RPMI8226 (cell line): Measurements from ENCODE around the gene TGM4.
A peak's percentile ranks its signal among the peaks of the same experiment; 100 is the strongest.

Experiments
- DNase-seq: peaks from one replicate; pipeline ENCODE4 v3.0.0-alpha.2; 2015

TGM4 gene

DNA sequence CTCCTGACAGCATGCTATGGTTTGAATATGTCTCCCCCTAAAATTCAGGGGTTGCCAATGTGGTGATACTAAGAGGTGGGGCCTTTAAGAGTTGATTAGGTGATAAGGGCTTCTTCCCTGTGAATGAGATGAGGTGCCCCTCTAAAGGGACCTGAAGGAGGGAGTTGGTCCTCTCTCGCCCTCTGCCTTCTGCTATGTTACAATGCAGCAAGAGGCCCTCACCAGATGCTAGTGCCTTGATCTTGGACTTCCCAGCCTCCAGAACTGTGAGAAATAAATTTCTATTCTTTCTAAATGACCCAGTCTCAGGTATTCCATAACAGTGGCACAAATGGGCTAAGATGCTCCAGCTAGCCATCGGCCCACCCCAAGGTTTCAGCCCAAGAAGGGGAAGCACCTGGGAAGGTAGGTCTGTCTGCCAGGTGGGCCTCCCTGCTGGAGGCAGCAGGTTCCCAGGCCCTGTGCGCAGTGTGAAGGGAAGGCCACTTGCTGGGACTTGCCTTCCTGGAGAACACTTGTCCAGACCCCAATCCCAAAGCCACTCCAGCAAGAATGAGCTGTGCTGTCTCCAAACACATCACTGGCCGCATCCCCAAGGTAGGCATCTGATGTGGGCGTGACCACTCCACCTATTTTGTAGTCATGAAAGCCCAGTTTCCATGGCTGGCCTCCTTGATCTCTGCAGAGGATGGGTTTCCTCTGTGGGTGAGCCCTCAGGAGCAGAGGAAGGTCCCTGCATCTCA is 9.0 kb downstream of the TGM4 start:
- no peak for DNase-seq

DNA sequence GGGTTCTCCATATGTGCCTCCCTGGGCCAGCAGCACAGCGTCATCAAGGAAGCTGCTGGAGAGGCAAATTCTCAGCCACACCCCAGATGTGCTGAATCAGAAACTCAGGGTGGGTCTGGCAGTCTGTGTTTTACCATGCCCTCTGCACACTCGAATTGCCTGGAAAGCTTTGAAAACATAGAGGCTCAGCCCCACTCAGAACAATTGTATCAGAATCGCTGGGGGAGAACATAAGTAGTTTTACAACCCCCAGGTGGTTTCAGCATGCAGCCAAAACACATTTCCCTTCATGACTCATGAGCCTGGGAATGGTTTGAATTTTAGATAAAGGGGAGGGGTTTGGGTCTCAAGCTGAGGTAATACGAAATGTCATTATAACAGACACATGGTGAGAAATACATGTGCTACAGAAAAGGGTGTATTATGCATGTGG is 9.6 kb downstream of the TGM4 start:
- no peak for DNase-seq

DNA sequence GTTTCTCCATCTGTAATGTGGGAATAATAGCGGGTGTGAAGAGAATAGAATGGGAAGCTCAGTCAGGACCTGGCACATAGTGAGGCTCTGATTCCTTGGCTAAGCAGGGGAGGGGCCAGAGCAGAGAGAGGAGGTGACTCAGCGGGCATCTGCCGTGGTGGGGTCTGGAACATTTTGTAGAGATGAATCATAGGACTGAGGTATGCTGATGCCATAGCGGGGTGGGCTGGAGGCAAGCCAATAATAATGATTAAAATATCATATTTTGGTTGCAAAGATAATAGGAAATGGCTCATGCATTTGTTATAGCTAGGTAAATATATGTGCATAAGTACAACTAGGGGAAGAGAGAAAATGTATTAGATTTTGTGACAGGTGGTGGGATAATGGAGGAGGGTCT is 11.2 kb downstream of the TGM4 start:
- DNase-seq, result no peak

DNA sequence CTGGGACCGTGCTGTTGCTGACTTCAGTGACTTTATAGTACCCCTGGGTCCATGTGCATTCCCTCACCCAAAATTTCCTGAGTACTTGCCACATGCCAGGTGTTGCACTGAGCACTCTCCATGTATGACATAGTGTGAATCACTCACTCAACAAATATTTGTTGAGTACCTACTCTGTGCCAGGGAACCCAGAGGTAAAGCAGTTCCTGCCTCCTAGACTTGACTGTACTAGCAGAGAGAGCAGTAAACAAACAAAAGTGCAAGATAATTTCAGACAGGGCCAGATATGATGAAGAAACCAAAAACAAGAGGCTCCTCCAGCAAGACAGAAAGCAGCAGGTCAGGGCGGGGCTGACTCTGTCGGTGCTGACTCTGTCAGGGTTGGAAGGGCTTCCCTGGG is 12.2 kb downstream of the TGM4 start:
- DNase-seq, result no peak

DNA sequence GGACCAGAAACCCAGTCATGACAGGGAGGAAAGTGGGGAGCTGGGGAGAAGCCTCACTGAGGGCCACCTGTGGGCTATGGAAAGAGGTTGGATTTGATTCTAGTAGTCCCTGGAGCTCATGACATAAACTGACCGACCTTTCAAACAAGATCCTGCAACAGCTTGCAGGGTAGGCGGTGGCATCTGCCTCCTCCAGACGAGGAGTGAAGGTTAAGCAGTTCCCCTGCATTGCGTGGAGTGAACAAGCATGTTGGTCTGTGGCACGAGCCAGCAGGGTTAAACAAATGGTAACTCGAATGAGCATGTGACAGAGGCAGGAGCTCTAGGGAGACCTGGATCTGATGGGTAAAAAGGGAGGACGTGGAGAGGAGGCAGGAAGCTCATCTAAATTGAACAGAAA is 12.7 kb downstream of the TGM4 start:
- DNase-seq, result no peak

- no peak for DNase-seq
These were observed 15.8 kb downstream of the TGM4 start for GRCh38 chr3:44890258-44890657.

GRCh38 chr3:44890852-44891251 is 16.4 kb downstream of the TGM4 start:
- DNase-seq, result no peak

GRCh38 chr3:44892689-44893088 is 18.3 kb downstream of the TGM4 start:
- no peak for DNase-seq

DNA sequence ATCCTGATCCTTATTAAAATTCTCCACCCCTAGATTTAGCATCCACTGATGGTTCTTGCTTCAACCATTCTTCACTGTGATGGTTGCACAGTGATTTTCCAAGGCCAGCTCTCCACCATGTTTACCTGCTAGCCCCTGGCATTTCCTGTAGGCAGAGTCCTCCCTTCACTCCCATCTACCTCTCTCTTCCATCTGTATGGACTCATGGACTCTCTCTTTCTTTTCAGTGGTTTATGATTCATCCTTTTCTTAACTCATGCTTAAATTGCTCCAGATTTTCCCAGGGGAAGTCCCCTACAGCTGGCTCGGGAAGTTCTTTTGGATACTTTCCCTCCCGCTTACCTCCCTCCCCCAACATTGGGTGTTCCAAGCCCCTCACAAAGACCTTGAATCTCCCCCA is 18.7 kb downstream of the TGM4 start:
- no peak for DNase-seq

DNA sequence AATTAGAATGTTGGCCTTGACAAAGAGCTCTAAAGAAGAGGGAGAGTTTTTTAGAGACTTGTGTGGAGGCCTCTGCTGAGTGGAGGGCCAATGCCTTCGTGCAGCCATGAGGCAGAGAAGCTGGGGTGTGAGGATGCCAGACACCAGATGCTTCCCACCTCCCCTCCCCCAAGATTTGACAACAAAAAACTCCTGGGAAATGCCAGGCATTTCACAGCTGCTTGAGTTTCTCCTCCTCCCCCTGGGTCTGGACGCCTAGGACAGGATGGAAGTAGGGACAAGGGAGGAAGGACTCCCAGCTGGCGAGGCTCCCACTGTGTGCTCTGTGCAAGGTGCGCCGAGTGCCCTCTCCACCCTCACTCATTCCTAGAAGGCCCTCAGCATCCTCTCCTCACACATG is 20.1 kb downstream of the TGM4 start:
- no peak for DNase-seq

DNA sequence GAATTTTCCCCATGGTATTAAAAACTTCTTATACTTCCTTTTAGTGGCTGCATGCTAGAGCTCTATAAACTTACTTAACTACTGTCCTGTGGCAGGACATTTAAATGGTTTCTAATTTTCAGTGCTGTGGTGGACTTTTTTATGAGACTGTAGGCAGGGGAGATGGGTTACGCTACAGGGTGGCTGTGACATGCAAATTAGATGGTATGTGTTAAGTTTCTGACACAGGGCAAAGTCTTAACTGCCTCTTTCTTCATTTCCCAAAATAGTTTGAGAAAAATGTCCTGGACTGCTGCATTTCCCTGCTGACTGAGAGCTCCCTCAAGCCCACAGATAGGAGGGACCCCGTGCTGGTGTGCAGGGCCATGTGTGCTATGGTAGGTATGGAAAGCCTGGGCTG is 22.0 kb downstream of the TGM4 start:
- no peak for DNase-seq

DNA sequence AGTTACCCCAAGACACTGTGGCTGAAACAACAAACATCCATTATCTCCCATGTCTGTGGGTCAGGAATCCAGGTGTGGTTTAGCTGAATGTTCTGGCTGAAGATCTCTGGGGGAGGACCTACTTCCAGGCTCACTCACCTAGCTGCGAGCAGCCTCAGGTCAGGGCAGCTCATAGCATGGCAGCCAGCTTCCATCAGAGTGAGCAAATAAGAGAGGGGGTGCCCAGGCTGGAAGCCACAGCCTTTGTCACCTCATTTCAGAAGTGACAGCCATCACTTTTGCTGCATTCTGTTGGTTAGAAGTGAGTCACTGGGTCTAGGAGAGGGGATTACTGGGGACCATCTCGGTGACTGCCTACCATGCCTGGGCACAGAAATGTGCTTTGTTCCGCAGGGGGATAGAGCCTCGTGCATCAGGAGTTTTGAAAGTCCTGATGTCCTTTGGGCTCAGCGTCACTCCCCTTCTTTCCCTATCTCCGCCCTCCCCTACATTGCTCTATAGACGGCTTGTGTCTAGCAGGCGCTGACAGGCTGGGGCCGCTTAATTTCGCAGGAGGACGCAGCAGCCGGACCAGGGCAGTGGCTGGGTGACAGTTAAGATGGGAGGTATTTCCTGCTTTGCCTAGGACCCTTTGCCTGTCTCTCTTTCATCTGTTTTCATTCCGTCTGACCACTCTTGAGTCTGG is 25.4 kb downstream of the TGM4 start:
- DNase-seq, result no peak

- DNase-seq, result no peak
These were observed 28.2 kb downstream of the TGM4 start for GRCh38 chr3:44902628-44903027.

- no peak for DNase-seq
These were observed 28.9 kb downstream of the TGM4 start for GRCh38 chr3:44903314-44903713.

DNA sequence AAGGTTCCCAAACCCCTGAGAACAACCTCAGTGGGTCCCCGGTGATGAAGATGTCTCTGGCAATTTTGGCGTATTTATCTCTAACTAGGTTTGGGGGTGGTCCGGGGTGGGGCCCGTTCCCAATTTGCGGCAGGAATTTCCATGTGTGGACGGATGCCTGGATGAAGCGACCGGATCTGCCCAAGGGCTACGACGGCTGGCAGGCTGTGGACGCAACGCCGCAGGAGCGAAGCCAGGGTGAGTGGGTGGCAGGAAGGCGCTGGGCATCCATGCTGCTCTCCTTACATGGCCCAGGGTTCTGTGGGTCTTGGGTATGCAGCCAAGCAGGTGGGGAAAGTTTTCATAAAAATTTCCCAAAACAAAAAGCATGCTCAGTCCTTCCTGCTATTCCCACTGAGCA is 29.3 kb downstream of the TGM4 start:
- no peak for DNase-seq

DNA sequence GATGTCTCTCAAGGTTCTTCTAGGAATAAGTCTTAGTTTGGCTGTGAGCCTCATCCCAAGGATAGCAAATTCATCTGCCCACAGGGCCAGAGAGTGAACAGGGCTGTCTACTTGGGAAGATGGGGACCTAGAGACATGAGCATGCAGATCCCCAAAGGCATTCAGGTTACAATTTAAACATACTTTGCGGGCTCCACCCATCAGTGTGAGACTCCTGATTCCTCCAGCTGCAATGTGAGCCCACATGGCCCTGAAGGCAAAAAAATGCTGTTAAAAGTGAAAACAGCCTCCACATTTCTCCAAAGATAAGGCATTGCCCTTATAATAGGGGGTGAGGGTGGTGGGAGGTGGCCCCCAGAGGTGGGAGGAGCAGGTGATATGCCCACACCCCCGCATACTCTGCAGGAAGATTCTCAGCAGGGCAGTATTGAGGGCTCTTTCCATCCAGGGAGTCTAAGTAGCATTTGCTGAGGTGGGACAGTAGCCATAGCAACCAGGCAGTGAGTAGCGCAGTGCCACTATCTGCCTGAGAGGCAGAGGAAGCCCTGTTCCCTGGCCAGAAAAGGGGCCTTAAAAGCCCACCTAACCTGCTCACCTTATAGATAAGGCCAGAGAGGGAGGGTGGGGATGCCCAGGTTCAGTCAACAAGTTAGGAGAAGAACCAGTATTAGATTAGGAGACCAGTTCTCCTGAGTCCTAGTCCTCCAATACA is 31.2 kb downstream of the TGM4 start:
- DNase-seq, result no peak

- DNase-seq, result no peak
These were observed 32.6 kb downstream of the TGM4 start for GRCh38 chr3:44906997-44907396.

GRCh38 chr3:44907612-44908011 is 33.2 kb downstream of the TGM4 start:
- no peak for DNase-seq

GRCh38 chr3:44909063-44909462 is 34.7 kb downstream of the TGM4 start:
- no peak for DNase-seq

DNA sequence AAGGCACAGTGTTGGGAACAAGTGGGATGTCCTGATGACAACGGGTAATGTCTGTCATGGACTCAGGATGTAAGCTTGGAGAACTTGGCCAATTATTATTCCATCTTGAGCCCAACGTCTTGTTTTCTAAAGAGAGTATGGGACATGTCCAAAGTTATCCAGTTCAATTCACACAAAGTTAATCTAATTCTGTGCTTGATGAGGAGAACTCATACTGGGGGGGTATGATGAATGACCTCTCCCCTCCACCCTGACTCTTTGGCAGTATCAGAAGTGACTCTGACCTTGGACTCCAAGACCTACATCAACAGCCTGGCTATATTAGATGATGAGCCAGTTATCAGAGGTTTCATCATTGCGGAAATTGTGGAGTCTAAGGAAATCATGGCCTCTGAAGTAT is 36.3 kb downstream of the TGM4 start:
- no peak for DNase-seq

GRCh38 chr3:44913868-44914468 is 39.6 kb downstream of the TGM4 start:
- DNase-seq, result peak; percentile 68

DNA sequence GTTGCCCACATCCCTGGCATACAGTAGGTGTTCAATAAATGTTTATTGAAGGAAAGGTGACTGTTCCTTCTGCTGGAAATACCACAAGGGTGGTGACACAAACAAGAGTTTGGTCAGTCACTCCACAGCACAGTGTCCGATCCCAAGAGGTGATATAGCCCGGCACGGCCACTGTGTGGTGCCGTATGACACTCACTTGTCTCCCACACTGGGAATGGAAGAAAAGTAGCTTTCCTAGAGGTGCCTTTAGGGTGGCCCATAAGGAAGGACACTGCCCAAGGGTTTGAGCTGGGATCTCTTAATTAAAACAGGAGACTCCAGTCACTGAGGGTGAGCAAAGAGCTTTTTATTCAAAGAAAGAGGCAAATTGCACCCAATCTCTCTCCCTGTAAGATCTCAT is 40.5 kb downstream of the TGM4 start:
- DNase-seq, result peak; percentile 18

GRCh38 chr3:44915702-44916438 is 41.5 kb downstream of the TGM4 start:
- DNase-seq, result no peak
